OCI-LY3 (cell line): ENCODE measurements around the gene SPRED1.

ENCODE experiments used
- H2AFZ ChIP-seq: fragments of 200-600, 300-600 bp; shearing (Covaris generic); 2 replicates; pipeline ENCODE4 v1.6.0; 2014; ENCODE audit warnings: antibody characterized with exemption, low read depth, low read length
- H3K27ac ChIP-seq: fragments of 200-600, 300-600 bp; sonication (generic); 2 replicates; pipeline ENCODE4 v1.5.1; 2014; ENCODE audit warnings: mild to moderate bottlenecking, low read length, moderate library complexity, mixed read lengths
- H3K27me3 ChIP-seq: fragments of 200-600, 300-600 bp; sonication (generic); 2 replicates; pipeline ENCODE4 v1.6.1; 2014; ENCODE audit warnings: low read depth, low read length, mixed read lengths
- H3K36me3 ChIP-seq: fragments of 200-600, 300-600 bp; sonication (generic); replicated peaks from 2 replicates; pipeline ENCODE3; 2014; ENCODE audit warnings: low read depth, low read length, mixed read lengths
- H3K4me1 ChIP-seq: fragments of 300-600, 200-600 bp; sonication (generic); 2 replicates; pipeline ENCODE4 v1.6.1; 2014; ENCODE audit warnings: low read length, mixed read lengths
- H3K4me2 ChIP-seq: fragments of 200-600, 300-600 bp; sonication (generic); 2 replicates; pipeline ENCODE4 v1.6.1; 2014; ENCODE audit warnings: low read length, mixed read lengths
- H3K4me3 ChIP-seq: fragments of 300-600, 200-600 bp; sonication (generic); 2 replicates; pipeline ENCODE4 v1.5.1; 2014; ENCODE audit warnings: antibody characterized with exemption, mild to moderate bottlenecking, low read length, moderate library complexity
- H3K79me2 ChIP-seq: fragments of 300-600, 200-600 bp; shearing (Covaris generic); 2 replicates; pipeline ENCODE4 v1.6.1; 2014; ENCODE audit warnings: mild to moderate bottlenecking, low read length, mixed read lengths
- H3K9ac ChIP-seq: fragments of 300-600, 200-600 bp; shearing (Covaris generic); 2 replicates; pipeline ENCODE4 v1.6.0; 2014; ENCODE audit warnings: mild to moderate bottlenecking, low read length, moderate library complexity
- H3K9me3 ChIP-seq: fragments of 200-600, 300-600 bp; shearing (Covaris generic); 2 replicates; pipeline ENCODE4 v1.6.1; 2014; ENCODE audit warnings: low read length, mixed read lengths; ENCODE audit not compliant: insufficient read depth
- H4K20me1 ChIP-seq: fragments of 200-600, 300-600 bp; sonication (generic); 2 replicates; pipeline ENCODE4 v1.6.1; 2016; ENCODE audit warnings: low read length, mixed read lengths; ENCODE audit not compliant: insufficient read depth
- EZH2phosphoT487 ChIP-seq: fragments of 200-600 bp; shearing (Covaris generic); IDR thresholded peaks from 2 replicates; pipeline ENCODE4 v1.6.1; 2018; ENCODE audit warnings: antibody characterized with exemption, mixed run types, low read depth
- TF ChIP-seq, protein P1 (sequence below): fragments of 200-600, 300-600 bp; sonication (generic); IDR thresholded peaks from 2 replicates; pipeline ENCODE4 v1.5.1; 2014; ENCODE audit warnings: antibody characterized with exemption, low read length, low read depth

Gene SPRED1

DNA sequence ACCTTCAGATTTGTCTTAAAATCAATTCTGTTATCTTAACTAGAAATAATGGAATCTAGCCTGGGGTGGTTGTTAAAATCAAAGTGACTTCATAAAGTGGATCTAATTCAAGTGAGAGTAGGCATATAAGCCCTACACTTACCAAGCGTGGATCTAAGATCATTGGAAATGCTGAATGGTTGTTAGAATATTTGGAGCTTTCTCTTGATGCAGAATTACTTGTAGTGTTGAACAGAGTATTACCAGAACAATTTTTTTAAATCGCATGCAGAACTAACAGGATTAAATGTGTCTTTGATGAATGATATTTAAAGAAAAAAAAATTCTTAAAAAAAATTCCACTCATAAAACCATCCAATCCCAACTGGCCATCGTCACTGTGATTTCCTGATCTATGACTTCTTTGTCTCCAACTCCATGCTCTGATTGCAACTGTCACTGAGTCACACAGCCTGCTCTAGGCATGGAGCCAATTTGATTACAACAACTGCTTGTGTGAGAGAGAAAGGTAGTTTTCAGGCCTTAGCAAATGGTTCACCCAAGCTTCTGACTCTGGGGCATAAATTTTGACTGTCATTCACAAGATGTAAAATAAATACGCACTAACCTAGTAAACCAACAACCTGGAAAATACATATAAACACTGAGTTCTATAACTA lies 25.9 kb upstream of the SPRED1 start:
- no peaks in the 10 kb centered on the region for H4K20me1 ChIP-seq
- H3K9me3 ChIP-seq, result no peaks in the 10 kb centered on the region
- H3K27me3 ChIP-seq, result no peaks in the 10 kb centered on the region
- H3K4me3 ChIP-seq, result no peak overlapping the region
- H3K9ac ChIP-seq, result no peak overlapping the region
- no peaks in the 10 kb centered on the region for H3K79me2 ChIP-seq
- no peaks in the 10 kb centered on the region for H3K4me1 ChIP-seq
- H3K27ac ChIP-seq, result no peak overlapping the region
- no peaks in the 10 kb centered on the region for H3K36me3 ChIP-seq
- H3K4me2 ChIP-seq, result no peak overlapping the region
- TF ChIP-seq, protein P1, sequence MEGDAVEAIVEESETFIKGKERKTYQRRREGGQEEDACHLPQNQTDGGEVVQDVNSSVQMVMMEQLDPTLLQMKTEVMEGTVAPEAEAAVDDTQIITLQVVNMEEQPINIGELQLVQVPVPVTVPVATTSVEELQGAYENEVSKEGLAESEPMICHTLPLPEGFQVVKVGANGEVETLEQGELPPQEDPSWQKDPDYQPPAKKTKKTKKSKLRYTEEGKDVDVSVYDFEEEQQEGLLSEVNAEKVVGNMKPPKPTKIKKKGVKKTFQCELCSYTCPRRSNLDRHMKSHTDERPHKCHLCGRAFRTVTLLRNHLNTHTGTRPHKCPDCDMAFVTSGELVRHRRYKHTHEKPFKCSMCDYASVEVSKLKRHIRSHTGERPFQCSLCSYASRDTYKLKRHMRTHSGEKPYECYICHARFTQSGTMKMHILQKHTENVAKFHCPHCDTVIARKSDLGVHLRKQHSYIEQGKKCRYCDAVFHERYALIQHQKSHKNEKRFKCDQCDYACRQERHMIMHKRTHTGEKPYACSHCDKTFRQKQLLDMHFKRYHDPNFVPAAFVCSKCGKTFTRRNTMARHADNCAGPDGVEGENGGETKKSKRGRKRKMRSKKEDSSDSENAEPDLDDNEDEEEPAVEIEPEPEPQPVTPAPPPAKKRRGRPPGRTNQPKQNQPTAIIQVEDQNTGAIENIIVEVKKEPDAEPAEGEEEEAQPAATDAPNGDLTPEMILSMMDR, result no peak
- no peak for TF ChIP-seq EZH2phosphoT487
- H2AFZ ChIP-seq, result no peak overlapping the region

DNA sequence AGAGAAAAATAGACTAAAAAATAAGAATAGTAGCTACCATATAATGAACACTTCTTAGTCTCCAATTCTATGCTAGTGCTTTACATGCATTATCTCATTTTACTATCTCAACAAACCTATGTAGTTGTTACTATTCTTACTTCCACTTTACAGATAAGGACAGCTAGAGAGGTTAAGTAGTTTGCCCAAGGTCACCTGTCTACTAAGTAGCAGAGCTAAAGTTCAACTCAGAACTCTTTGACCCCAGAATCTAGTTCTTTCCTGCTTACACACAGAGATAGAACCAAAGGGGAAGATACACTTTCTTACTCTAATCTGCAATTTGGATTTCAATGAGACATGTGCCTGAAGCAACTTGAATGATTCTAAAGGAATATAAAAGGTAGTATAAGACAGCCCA lies 24.7 kb upstream of the SPRED1 start:
- Histone ChIP-seq H3K4me2 (no peak overlapping the region), H3K27me3 (no peaks in the 10 kb centered on the region), H3K4me3 (no peak overlapping the region), H3K9me3 (no peaks in the 10 kb centered on the region), H4K20me1 (no peaks in the 10 kb centered on the region), H3K27ac (no peak overlapping the region), H3K4me1 (no peaks in the 10 kb centered on the region), H3K9ac (no peak overlapping the region), H3K36me3 (no peaks in the 10 kb centered on the region), H2AFZ (no peak overlapping the region), H3K79me2 (no peaks in the 10 kb centered on the region)
- no peak for TF ChIP-seq EZH2phosphoT487
- TF ChIP-seq, protein P1, result no peak

DNA sequence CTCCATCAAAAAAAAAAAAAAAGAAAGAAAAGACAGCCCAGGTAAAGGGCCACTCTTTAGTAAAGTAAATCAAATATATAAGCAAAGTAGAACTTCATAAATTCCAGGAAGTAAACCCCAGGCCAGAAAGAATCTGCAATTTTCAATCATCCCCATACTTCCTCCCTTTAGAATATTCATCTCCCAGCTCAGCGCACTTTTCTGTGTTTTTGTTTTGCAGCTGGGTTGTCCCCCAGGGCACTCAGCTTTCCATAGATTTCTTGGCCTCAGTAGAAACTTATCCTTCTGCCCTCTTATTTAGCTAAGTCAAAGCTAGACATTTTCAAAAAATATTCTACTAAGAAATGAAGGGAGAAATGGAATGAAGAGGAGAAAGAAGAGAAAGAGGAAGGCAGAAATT lies 24.0 kb upstream of the SPRED1 start:
- Histone ChIP-seq H4K20me1 (no peaks in the 10 kb centered on the region), H3K9ac (no peak overlapping the region), H3K4me1 (no peaks in the 10 kb centered on the region), H3K79me2 (no peaks in the 10 kb centered on the region), H3K9me3 (no peaks in the 10 kb centered on the region), H3K36me3 (no peaks in the 10 kb centered on the region), H3K27me3 (no peaks in the 10 kb centered on the region), H3K27ac (no peak overlapping the region), H3K4me3 (no peak overlapping the region), H2AFZ (no peak overlapping the region), H3K4me2 (no peak overlapping the region)
- TF ChIP-seq EZH2phosphoT487, result no peak
- TF ChIP-seq, protein P1, result no peak

DNA sequence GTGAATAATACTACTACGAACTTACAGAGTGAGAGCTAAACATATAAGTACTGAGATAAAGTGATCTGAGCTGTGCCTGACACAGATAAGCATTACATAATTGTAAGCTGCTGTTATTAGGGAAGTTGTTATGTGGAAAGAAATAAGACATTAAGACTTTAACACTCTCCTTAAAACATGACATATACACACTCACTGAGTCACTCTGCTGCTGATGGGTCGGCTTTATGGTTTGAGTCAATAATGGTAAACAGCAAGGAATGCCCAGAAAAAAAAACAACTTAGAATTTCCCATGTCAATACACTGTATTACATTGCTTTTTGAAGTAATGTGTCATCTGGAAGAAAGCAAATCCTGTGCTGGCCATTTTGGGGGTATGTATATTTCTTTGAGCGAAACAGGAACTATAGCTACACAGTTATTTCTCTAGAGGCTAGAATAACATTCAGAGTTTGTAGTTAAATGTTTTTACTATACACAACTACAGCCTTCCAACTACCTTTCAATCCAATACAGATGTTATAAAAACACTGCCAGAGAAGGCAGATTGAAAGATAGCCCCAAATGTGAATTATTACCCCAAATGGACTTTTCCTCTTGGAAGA lies 22.8 kb upstream of the SPRED1 start:
- Histone ChIP-seq H3K36me3 (no peaks in the 10 kb centered on the region), H3K4me2 (no peak overlapping the region), H3K27ac (no peak overlapping the region), H3K4me1 (no peaks in the 10 kb centered on the region), H3K4me3 (no peak overlapping the region), H4K20me1 (no peaks in the 10 kb centered on the region), H3K27me3 (no peaks in the 10 kb centered on the region), H2AFZ (no peak overlapping the region), H3K9ac (no peak overlapping the region), H3K9me3 (no peaks in the 10 kb centered on the region), H3K79me2 (no peaks in the 10 kb centered on the region)
- TF ChIP-seq, protein P1, result no peak
- TF ChIP-seq EZH2phosphoT487, result no peak
